ENCODE measurements around the gene ADAM12. TPM values are rescaled to one million over a fixed set of nuclear protein-coding genes. Genes with fewer than 3 reads are reported as not detected.

Gene ADAM12
- total and polyA plus RNA-seq, 2 experiments from 2014 or later: 0.13 to 0.87 TPM

DNA sequence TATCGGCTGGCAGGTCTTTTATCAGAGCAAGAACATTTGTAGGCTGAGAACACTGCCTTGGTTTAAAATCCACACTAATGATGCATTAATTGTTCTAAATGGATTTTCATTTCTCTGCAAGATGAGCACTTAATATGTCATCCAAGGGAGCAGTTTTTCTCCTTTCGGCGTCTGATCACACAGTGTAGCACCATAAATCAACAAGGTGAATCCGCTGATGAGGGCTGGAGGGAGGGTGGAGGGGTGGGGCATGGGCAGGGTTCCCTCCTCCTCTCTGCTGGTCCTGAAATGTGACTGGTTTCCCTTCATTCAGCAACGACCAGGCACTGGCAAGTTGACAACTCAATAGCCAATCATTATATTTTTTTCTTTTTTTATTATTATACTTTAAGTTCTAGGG lies 45.6 kb downstream of the ADAM12 start:
- no peaks in the 10 kb centered on the region for H3K27me3 ChIP-seq (ENCODE audit: insufficient read depth)
- H3K79me2 ChIP-seq (replicated peaks; ENCODE audit: insufficient read depth): no peaks in the 10 kb centered on the region
- Mint-ChIP-seq H3K27ac (no peak overlapping the region), H3K27me3 (ENCODE audit: insufficient read depth, low read depth, poor library complexity) (no peaks in the 10 kb centered on the region), H3K4me3 (no peak overlapping the region), H3K4me1 (peaks cover under 1% of the 10 kb centered on the region), H3K36me3 (ENCODE audit: low read depth) (peaks cover 5% of the 10 kb centered on the region; the same call in 1 of the 3 replicates), H3K9me3 (peaks cover 8% of the 10 kb centered on the region; the same call in 2 of the 3 replicates)
- H3K27ac ChIP-seq (ENCODE audit: low read depth): no peak overlapping the region
- ATAC-seq (no peak), DNase-seq (ENCODE audit: low spot score) (no peak)
- H3K4me2 ChIP-seq: no peak overlapping the region
- no peaks in the 10 kb centered on the region for H3K9me2 ChIP-seq (ENCODE audit: insufficient read depth)
- no peaks in the 10 kb centered on the region for H3K36me3 ChIP-seq (ENCODE audit: insufficient read depth)
- no peaks in the 10 kb centered on the region for H3F3A ChIP-seq (replicated peaks; ENCODE audit: low read depth)
- H2AFZ ChIP-seq: no peak overlapping the region
- no peaks in the 10 kb centered on the region for H3K4me1 ChIP-seq (ENCODE audit: insufficient read depth)
- no peaks in the 10 kb centered on the region for H4K20me1 ChIP-seq (replicated peaks; ENCODE audit: insufficient read depth)
- TF ChIP-seq, protein P1, sequence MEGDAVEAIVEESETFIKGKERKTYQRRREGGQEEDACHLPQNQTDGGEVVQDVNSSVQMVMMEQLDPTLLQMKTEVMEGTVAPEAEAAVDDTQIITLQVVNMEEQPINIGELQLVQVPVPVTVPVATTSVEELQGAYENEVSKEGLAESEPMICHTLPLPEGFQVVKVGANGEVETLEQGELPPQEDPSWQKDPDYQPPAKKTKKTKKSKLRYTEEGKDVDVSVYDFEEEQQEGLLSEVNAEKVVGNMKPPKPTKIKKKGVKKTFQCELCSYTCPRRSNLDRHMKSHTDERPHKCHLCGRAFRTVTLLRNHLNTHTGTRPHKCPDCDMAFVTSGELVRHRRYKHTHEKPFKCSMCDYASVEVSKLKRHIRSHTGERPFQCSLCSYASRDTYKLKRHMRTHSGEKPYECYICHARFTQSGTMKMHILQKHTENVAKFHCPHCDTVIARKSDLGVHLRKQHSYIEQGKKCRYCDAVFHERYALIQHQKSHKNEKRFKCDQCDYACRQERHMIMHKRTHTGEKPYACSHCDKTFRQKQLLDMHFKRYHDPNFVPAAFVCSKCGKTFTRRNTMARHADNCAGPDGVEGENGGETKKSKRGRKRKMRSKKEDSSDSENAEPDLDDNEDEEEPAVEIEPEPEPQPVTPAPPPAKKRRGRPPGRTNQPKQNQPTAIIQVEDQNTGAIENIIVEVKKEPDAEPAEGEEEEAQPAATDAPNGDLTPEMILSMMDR (conservative IDR thresholded peaks at IDR 0.05; ENCODE audit: low read depth in 2 of 2): no peak
- TF ChIP-seq EZH2 (IDR thresholded peaks at IDR 0.05; ENCODE audit: low read depth, unreplicated experiment): no peak
- TF ChIP-seq CREB1 (CRISPR knock-in tag; IDR thresholded peaks at IDR 0.05; ENCODE audit: low read depth): no peak
- no peak for TF ChIP-seq ZNF114 (CRISPR knock-in tag; IDR thresholded peaks at IDR 0.05)
- TF ChIP-seq, protein P2, sequence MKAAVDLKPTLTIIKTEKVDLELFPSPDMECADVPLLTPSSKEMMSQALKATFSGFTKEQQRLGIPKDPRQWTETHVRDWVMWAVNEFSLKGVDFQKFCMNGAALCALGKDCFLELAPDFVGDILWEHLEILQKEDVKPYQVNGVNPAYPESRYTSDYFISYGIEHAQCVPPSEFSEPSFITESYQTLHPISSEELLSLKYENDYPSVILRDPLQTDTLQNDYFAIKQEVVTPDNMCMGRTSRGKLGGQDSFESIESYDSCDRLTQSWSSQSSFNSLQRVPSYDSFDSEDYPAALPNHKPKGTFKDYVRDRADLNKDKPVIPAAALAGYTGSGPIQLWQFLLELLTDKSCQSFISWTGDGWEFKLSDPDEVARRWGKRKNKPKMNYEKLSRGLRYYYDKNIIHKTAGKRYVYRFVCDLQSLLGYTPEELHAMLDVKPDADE (IDR thresholded peaks at IDR 0.05): no peak
- TF ChIP-seq, protein P3, sequence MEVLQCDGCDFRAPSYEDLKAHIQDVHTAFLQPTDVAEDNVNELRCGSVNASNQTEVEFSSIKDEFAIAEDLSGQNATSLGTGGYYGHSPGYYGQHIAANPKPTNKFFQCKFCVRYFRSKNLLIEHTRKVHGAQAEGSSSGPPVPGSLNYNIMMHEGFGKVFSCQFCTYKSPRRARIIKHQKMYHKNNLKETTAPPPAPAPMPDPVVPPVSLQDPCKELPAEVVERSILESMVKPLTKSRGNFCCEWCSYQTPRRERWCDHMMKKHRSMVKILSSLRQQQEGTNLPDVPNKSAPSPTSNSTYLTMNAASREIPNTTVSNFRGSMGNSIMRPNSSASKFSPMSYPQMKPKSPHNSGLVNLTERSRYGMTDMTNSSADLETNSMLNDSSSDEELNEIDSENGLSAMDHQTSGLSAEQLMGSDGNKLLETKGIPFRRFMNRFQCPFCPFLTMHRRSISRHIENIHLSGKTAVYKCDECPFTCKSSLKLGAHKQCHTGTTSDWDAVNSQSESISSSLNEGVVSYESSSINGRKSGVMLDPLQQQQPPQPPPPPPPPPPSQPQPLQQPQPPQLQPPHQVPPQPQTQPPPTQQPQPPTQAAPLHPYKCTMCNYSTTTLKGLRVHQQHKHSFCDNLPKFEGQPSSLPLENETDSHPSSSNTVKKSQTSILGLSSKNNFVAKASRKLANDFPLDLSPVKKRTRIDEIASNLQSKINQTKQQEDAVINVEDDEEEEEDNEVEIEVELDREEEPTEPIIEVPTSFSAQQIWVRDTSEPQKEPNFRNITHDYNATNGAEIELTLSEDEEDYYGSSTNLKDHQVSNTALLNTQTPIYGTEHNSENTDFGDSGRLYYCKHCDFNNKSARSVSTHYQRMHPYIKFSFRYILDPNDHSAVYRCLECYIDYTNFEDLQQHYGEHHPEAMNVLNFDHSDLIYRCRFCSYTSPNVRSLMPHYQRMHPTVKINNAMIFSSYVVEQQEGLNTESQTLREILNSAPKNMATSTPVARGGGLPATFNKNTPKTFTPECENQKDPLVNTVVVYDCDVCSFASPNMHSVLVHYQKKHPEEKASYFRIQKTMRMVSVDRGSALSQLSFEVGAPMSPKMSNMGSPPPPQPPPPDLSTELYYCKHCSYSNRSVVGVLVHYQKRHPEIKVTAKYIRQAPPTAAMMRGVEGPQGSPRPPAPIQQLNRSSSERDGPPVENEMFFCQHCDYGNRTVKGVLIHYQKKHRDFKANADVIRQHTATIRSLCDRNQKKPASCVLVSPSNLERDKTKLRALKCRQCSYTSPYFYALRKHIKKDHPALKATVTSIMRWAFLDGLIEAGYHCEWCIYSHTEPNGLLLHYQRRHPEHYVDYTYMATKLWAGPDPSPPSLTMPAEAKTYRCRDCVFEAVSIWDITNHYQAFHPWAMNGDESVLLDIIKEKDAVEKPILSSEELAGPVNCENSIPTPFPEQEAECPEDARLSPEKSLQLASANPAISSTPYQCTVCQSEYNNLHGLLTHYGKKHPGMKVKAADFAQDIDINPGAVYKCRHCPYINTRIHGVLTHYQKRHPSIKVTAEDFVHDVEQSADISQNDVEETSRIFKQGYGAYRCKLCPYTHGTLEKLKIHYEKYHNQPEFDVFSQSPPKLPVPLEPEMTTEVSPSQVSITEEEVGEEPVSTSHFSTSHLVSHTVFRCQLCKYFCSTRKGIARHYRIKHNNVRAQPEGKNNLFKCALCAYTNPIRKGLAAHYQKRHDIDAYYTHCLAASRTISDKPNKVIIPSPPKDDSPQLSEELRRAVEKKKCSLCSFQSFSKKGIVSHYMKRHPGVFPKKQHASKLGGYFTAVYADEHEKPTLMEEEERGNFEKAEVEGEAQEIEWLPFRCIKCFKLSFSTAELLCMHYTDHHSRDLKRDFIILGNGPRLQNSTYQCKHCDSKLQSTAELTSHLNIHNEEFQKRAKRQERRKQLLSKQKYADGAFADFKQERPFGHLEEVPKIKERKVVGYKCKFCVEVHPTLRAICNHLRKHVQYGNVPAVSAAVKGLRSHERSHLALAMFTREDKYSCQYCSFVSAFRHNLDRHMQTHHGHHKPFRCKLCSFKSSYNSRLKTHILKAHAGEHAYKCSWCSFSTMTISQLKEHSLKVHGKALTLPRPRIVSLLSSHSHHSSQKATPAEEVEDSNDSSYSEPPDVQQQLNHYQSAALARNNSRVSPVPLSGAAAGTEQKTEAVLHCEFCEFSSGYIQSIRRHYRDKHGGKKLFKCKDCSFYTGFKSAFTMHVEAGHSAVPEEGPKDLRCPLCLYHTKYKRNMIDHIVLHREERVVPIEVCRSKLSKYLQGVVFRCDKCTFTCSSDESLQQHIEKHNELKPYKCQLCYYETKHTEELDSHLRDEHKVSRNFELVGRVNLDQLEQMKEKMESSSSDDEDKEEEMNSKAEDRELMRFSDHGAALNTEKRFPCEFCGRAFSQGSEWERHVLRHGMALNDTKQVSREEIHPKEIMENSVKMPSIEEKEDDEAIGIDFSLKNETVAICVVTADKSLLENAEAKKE (CRISPR knock-in tag; IDR thresholded peaks at IDR 0.05): no peak
- TF ChIP-seq ZNF331 (CRISPR knock-in tag; IDR thresholded peaks at IDR 0.05; ENCODE audit: low read depth): no peak
- TF ChIP-seq REST (IDR thresholded peaks at IDR 0.05; ENCODE audit: unreplicated experiment): no peak
- TF ChIP-seq JUNB (IDR thresholded peaks at IDR 0.05; ENCODE audit: unreplicated experiment): no peak
- no peak for TF ChIP-seq POLR2AphosphoS5 (IDR thresholded peaks at IDR 0.05; ENCODE audit: low read depth)
- TF ChIP-seq EZH2phosphoT487 (IDR thresholded peaks at IDR 0.05; ENCODE audit: unreplicated experiment): no peak
- H3K4me3 ChIP-seq: no peak overlapping the region
